WERI-Rb-1 (cell line): ENCODE measurements around the gene SLC9A1.
"Not testable (repeated sequence)": the region's sequence is repeated elsewhere in the genome, so short reads cannot be mapped to it uniquely, and the experiment has no call there.

Experiments used
- DNase-seq: peaks from one replicate; pipeline ENCODE4 v3.0.0-alpha.2; 2020
- H3K27ac ChIP-seq: fragments of 250-450 bp; sonication (Bioruptor Pico); 2 replicates; pipeline ENCODE4 v1.5.1; 2020; ENCODE audit warnings: mild to moderate bottlenecking, moderate library complexity
- H3K27me3 ChIP-seq: fragments of 250-450 bp; sonication (Bioruptor Pico); 2 replicates; pipeline ENCODE4 v1.5.1; 2021; ENCODE audit warnings: mild to moderate bottlenecking, low read depth, moderate library complexity; ENCODE audit not compliant: insufficient read depth, severe bottlenecking
- H3K36me3 ChIP-seq: fragments of 250-450 bp; sonication (Bioruptor Pico); 2 replicates; pipeline ENCODE4 v1.5.1; 2020; ENCODE audit warnings: mild to moderate bottlenecking, moderate library complexity
- H3K4me3 ChIP-seq: 2 replicates; pipeline ENCODE4 v1.5.1; 2011; ENCODE audit warnings: low read depth, mild to moderate bottlenecking, control low read depth, low read length
- H3K9me3 ChIP-seq: fragments of 250-450 bp; sonication (Bioruptor Pico); 2 replicates; pipeline ENCODE4 v1.5.1; 2021; ENCODE audit warnings: mild to moderate bottlenecking, moderate library complexity; ENCODE audit not compliant: severe bottlenecking
- CTCF ChIP-seq: IDR thresholded peaks from 2 replicates; pipeline ENCODE4 v1.5.1; 2011; ENCODE audit warnings: low read depth, mild to moderate bottlenecking, control low read depth, inconsistent platforms, low read length

The SLC9A1 gene

GRCh38 chr1:27179979-27180378 lies 25.1 kb upstream of the SLC9A1 start:
- DNase-seq = no peak
- Histone ChIP-seq H3K4me3 (no peak overlapping the region), H3K36me3 (no peaks in the 10 kb centered on the region), H3K27ac (no peak overlapping the region), H3K9me3 (peaks cover 31% of the 10 kb centered on the region), H3K27me3 (peaks cover 3% of the 10 kb centered on the region)
- no peak for TF ChIP-seq CTCF

GRCh38 chr1:27179379-27179778 lies 24.5 kb upstream of the SLC9A1 start:
- DNase-seq = no peak
- peaks cover 3% of the 10 kb centered on the region for H3K27me3 ChIP-seq
- H3K4me3 ChIP-seq = no peak overlapping the region
- TF ChIP-seq CTCF = no peak
- peaks cover 29% of the 10 kb centered on the region for H3K9me3 ChIP-seq
- H3K27ac ChIP-seq = no peak overlapping the region
- H3K36me3 ChIP-seq = no peaks in the 10 kb centered on the region

DNA sequence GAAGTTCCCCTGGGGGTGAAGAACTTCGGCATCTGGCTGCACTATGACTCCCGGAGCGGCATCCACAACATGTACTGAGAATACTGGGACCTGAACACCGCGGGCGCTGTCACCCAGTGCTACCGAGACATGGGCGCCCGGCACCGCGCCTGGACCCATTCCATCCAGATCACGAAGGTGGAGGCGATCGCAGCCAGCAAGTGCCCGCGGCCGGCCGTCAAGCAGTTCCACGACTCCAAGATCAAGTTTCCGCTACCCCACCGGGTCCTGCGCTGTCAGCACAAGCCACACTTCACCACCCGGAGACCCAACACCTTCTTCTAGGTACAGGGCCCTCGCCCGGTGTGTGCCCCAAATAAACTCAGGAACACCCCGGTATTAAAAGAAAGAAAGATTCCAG lies 22.0 kb upstream of the SLC9A1 start:
- no peak for DNase-seq
- H3K36me3 ChIP-seq = no peaks in the 10 kb centered on the region
- peaks cover 19% of the 10 kb centered on the region for H3K9me3 ChIP-seq
- no peak for TF ChIP-seq CTCF
- H3K4me3 ChIP-seq = no peak overlapping the region
- no peak overlapping the region for H3K27ac ChIP-seq
- no peaks in the 10 kb centered on the region for H3K27me3 ChIP-seq

DNA sequence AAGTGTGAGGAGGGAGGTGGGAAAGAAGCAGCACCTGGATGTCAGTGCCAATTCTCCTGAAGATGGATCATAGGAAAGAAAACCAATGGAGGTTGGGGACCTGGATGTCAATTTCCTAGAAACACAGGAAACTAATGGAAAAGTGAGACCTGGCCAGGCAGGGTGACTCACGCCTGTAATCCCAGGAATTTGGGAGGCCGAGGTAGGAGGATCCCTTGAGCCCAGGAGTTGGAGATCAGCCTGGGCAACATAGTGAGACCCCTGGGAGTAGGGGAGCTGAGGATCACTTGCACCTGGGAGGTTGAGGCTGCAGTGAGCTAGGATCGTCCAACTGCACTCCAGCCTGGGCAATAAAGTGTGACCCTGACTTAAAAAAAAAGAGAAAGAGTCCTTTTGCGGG lies 21.4 kb upstream of the SLC9A1 start:
- Histone ChIP-seq H3K4me3 (no peak overlapping the region), H3K9me3 (peaks cover 13% of the 10 kb centered on the region), H3K36me3 (no peaks in the 10 kb centered on the region), H3K27me3 (no peaks in the 10 kb centered on the region), H3K27ac (no peak overlapping the region)
- TF ChIP-seq CTCF = no peak
- DNase-seq = no peak

GRCh38 chr1:27172992-27173391 lies 18.1 kb upstream of the SLC9A1 start:
- not testable (repeated sequence) for H3K9me3 ChIP-seq, H3K36me3 ChIP-seq, DNase-seq, H3K27me3 ChIP-seq, H3K27ac ChIP-seq, H3K4me3 ChIP-seq

- Histone ChIP-seq H3K36me3 (no peaks in the 10 kb centered on the region), H3K9me3 (no peaks in the 10 kb centered on the region), H3K27me3 (no peaks in the 10 kb centered on the region), H3K27ac (no peak overlapping the region), H3K4me3 (no peak overlapping the region)
- no peak for DNase-seq
- TF ChIP-seq CTCF = no peak
These were observed 12.0 kb upstream of the SLC9A1 start for GRCh38 chr1:27166929-27167328.
